ENCODE measurements around the gene CYSRT1.
A peak's percentile ranks its signal among the peaks of the same experiment; 100 is the strongest.

CYSRT1 gene

DNA sequence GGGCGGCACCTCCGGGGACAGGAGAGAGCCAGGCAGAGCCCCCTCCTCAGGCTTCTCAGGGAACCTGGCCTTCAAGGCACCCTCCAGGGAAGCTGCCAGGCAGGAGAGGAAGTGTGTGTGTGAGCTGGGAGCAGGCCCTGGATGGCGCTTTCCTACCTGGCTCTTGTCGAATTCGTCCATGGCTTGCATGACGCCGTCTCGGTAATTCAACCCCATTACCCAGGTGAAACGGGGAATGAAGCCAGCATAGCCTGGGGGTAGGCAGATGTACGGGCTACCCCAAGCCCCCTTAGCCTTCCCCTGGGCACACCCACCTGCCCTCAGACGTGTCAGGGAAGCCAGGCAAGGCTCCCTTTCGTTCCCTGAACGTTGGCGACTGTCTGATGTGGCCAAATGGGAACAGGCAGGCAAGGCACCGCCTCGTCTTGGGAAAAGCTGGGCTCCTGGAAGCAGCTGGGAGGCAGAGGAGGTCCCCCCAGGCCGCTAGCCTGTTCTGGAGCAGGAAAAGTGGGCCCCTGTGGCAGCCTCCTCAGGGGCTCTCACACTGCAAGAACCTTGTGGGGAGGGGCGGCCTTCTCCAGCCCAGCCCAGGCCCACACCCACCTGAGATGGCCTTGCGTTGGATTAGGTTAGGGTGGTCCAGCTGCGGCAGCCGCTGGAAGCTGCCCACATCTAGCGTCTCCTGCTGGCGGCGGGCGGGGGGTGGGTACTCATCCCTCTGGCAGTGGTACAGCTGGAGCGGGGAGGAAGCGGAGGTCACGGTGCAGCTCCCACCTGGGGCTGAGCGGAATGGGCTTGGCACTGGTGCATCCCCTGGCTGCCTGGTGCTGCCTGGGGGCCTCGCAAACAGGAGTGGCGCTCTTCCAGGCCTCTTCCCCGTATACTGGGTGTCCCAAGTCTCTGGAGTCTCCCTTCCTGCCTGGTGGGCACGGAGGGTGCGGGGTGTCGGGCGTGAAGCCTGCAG lies 19.8 kb downstream of the CYSRT1 start:
- Histone ChIP-seq H3K36me3 (ENCODE audit: insufficient read depth, low read length) (peaks cover 23% of the 10 kb centered on the region), H3K4me3 (ENCODE audit: low read length) (no peak overlapping the region), H3K9me3 (ENCODE audit: low read length) (no peaks in the 10 kb centered on the region), H3K27me3 (ENCODE audit: insufficient read depth, low read length) (no peaks in the 10 kb centered on the region), H2AFZ (ENCODE audit: low read depth, low read length) (no peak overlapping the region), H3K4me1 (ENCODE audit: insufficient read depth, low read length) (peaks cover 21% of the 10 kb centered on the region)

DNA sequence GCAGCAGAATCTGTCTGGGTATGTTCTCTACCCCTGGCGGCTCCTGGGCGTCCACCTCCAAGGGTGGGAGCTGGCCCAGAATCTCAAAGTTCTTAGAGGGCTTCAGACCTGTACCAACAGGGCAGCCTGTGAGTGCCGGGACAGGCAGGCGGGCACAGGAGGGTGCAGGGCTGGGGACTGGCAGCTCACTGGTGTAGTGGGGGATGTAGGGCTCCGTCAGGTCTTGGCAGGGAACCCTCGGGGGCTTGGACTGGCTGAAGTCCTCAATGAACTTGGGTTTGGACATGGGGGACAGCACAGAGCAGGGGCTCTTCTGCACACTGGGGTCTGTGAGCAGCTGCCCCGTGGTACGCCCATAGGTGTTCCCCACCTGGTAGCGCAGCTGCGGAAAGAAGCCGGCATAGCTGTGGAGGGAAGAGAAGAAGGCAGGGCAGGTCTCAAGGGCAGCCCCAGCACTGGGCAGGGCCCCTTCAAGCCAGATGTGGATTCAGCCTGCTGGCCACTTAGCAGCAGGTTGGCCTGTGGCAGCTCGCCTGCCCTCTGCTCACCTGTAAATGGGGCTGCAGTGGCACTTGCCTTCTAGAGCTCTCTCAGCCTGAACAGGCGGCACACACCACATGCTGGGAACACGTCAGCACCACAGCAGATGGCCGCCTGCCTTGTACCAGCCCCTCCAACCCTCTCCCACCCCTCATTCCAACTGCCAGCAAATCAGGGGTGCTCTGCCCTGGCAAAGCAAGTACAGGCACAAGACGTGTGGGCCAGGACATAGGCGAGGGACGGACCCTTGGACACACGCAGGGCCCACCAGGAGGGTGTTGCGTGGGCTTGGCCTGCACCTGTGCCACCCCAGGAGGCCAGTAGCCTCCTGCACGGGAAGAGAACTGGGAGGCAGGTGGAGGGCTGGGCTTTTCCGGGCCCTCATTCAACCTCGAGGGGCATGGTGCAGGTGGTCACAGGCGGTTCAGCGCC lies 20.8 kb downstream of the CYSRT1 start:
- peaks cover 24% of the 10 kb centered on the region for H3K4me1 ChIP-seq (ENCODE audit: insufficient read depth, low read length)
- no peak overlapping the region for H3K4me3 ChIP-seq (ENCODE audit: low read length)
- no peaks in the 10 kb centered on the region for H3K27me3 ChIP-seq (ENCODE audit: insufficient read depth, low read length)
- no peaks in the 10 kb centered on the region for H3K9me3 ChIP-seq (ENCODE audit: low read length)
- H2AFZ ChIP-seq (ENCODE audit: low read depth, low read length): no peak overlapping the region
- H3K36me3 ChIP-seq (ENCODE audit: insufficient read depth, low read length): peaks cover 23% of the 10 kb centered on the region

DNA sequence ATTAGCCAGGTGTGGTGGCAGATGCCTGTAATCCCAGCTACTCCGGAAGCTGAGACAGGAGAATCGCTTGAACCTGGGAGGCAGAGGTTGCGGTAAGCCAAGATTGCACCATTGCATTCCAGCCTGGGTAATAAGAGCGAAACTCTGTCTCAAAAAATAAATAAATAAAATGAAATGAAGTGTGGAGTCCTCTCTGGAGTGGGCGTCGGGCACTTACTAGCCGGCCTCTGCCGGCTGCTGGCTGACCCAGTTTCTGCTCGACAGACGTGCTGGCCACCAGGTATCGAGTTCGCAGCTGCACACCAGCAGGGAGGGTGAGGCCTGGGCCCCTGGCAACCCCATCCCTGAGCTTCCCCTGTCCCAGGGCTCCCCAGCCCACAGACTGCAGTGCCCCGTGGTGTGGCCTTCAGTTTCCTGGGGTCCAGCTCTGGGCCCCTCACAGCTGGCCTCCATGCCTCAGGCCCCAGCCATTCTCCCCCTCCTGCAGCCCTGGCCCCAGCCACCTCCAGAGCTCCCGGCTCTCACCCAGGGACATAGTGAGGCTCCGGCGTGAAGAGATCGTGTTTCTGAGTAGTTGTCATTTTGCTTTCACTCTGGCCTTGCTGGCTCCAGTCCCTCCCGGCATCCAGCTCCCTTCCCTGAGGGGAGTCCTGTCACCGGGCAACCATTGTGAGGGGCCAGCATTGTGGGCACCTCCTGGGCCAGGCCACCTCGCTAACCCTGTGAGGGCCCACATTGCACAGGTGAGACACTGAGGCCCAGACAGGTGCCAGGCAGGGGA lies 22.4 kb downstream of the CYSRT1 start:
- Histone ChIP-seq H3K27me3 (ENCODE audit: insufficient read depth, low read length) (no peaks in the 10 kb centered on the region), H3K9me3 (ENCODE audit: low read length) (no peaks in the 10 kb centered on the region), H2AFZ (ENCODE audit: low read depth, low read length) (no peak overlapping the region), H3K4me1 (ENCODE audit: insufficient read depth, low read length) (peaks cover 34% of the 10 kb centered on the region), H3K36me3 (ENCODE audit: insufficient read depth, low read length) (peaks cover 17% of the 10 kb centered on the region), H3K4me3 (ENCODE audit: low read length) (no peak overlapping the region)

DNA sequence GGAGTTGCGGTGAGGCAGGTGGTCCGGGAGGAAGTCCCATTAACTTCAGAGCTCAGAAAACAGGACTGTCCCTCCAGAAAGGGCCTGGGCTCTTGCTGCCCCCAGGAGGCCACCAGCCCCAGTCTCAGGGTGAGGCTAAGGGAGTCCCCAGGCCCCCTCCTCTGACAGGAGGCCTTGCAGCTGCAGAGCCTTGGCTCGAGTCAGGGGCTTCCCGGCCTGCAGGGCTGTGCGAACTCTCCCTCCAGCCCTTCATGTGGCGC lies 22.9 kb downstream of the CYSRT1 start:
- H3K36me3 ChIP-seq (ENCODE audit: insufficient read depth, low read length): peaks cover 11% of the 10 kb centered on the region
- no peak overlapping the region for H2AFZ ChIP-seq (ENCODE audit: low read depth, low read length)
- H3K27me3 ChIP-seq (ENCODE audit: insufficient read depth, low read length): no peaks in the 10 kb centered on the region
- H3K4me1 ChIP-seq (ENCODE audit: insufficient read depth, low read length): peaks cover 29% of the 10 kb centered on the region
- no peak overlapping the region for H3K4me3 ChIP-seq (ENCODE audit: low read length)
- H3K9me3 ChIP-seq (ENCODE audit: low read length): no peaks in the 10 kb centered on the region

DNA sequence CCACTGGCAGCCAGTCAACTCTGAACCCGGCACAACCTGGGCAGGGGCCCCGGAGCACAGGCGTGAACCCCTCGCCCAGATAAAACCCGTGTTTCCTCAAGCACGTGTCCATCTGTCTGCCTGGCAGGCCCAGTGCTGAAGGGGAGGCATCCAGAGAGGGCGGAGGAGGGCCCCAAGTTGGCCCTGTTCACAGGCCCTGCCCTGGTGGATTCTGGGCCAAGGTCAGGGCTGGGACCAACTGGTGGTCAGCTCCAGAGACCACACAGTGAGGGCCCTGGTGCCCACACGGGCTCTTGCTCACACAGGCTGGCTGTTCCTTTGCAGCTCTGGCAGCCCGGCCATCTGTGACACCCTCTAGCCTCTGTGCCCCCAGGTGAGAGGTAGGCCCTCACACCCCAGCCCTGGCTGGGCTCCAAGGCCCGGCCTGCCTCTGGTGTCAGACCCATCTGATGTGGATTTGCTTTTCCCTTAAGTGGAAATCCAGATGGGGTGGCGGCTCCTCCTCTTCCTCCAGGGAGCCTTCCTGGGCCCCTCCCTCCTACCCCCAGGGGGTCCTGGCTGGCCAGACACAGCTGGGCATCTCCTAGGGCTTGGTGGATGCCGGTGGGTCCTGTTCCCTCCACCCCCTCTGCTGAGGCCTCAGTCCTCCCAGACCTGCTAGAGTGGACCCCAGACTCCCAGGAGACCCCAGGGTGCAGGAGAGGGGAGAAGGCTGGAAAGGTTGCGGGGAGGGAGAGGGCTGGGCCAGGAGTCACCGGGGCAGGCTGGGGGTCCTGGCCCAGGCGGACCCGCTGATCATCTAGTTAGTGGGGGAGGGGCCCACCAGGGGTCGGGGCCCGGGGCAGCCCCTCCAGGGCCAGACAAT lies 25.6 kb downstream of the CYSRT1 start:
- no peak overlapping the region for H2AFZ ChIP-seq (ENCODE audit: low read depth, low read length)
- H3K9me3 ChIP-seq (ENCODE audit: low read length): no peaks in the 10 kb centered on the region
- no peaks in the 10 kb centered on the region for H3K27me3 ChIP-seq (ENCODE audit: insufficient read depth, low read length)
- no peak overlapping the region for H3K4me3 ChIP-seq (ENCODE audit: low read length)
- H3K36me3 ChIP-seq (ENCODE audit: insufficient read depth, low read length): no peaks in the 10 kb centered on the region
- H3K4me1 ChIP-seq (ENCODE audit: insufficient read depth, low read length): peaks cover 36% of the 10 kb centered on the region

DNA sequence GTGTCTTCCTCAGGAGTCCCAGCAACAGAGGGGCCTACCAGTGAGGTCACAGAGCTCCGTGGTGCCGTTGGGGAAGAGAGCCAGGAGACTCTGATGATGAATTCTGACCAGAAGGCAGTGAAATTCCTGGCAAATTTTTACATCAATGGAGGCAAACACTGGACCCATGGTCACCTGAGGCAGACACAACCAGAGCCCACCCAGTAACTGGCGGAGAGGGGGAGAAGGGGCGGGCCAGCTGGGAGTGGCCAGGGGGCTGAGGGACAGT lies 26.2 kb downstream of the CYSRT1 start, which contains the start of gene STPG3:
Gene STPG3 (plus strand): TSS at position 93 of the 268 bp plus-strand sequence. CDS start 1 bp downstream, at position 94.
- Histone ChIP-seq H3K9me3 (ENCODE audit: low read length) (no peaks in the 10 kb centered on the region), H3K4me1 (ENCODE audit: insufficient read depth, low read length) (peaks cover 41% of the 10 kb centered on the region), H3K27me3 (ENCODE audit: insufficient read depth, low read length) (no peaks in the 10 kb centered on the region), H2AFZ (ENCODE audit: low read depth, low read length) (no peak within 1 kb of the TSS), H3K4me3 (ENCODE audit: low read length) (no peak within 1 kb of the TSS), H3K36me3 (ENCODE audit: insufficient read depth, low read length) (peaks cover 1% of the 10 kb centered on the region)

DNA sequence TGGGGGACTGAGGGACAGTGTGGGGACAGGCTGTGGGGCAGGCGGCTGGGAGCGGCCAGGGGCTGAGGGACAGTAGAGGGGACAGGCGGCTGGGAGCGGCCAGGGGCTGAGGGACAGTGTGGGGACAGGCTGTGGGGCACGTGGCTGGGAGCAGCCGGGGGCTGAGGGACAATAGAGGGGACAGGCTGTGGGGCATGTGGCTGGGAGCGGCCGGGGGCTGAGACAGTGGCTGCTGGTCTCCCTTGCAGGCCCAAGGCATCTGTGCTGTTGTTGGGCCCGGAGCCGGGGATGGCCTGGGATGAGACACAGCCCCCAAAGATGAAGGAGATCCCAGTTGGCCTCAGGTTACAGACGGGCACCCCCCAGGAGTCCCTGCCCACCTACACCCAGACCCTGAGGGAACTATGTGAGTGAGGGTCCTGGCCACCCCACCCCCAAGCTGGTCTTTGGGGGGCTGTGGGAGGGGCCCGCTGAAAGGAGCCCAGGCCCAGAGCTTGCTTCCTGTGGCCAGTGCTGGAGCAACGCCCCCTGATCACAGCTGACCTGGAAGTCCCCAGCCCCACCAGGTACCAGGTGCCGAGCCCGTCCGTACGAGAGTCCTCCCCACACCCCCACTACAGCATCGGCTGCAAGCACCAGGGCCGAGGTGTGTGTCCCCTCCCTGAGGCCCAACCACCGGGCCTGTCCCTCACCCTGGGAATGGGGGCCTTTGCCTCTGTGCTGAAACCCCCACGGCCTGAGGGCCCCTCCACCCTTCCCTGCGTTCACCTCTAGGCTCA lies 26.7 kb downstream of the CYSRT1 start:
- H3K4me3 ChIP-seq (ENCODE audit: low read length): no peak overlapping the region
- H3K27me3 ChIP-seq (ENCODE audit: insufficient read depth, low read length): no peaks in the 10 kb centered on the region
- H3K4me1 ChIP-seq (ENCODE audit: insufficient read depth, low read length): peaks cover 46% of the 10 kb centered on the region
- no peak overlapping the region for H2AFZ ChIP-seq (ENCODE audit: low read depth, low read length)
- H3K36me3 ChIP-seq (ENCODE audit: insufficient read depth, low read length): peaks cover 6% of the 10 kb centered on the region
- H3K9me3 ChIP-seq (ENCODE audit: low read length): no peaks in the 10 kb centered on the region

DNA sequence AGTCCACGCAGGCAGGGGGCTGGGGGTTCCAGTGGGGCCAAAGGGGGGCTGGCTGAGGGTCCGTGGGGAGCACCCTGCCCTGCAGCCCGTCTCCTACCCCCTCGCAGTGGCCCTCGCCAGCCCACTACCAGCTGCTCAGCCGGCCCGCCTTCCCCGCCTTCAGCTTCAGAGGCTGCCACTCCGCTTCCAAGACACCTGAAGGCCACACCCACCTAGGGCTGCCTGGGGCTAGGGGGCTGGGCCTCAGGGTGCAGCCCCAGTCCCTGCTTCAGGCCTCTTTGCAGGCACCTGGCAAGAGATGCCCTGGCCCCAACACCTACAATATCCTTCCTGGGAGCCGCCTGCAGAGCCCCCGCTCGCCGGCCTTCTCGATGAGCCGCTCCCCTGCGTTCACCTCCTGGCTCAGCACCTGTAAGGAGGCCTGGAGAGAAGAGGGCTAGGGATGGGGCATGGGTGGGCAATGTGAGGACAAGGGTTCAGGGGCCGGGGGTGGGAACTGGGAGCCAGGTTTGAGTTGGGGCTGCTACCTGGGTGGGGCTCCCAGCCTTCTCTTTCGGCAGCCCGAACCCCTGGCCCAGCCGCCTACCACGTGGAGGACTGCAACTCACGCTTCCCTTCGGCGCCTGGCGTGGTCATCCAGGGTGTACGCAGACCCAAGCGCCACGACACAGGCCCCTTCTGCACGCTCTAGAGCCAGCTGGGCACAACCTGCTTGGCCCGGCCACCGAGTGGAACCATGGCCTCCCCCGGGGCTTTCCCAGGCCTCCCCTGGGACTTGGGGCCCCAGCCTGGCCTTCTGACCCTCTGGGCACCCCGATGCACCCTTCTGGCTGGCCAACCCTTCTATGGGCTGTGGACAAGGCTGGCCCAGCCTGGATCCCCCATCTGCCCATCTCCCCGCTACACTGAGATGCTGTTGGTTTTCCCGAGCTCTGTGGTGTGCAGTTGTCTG lies 27.9 kb downstream of the CYSRT1 start:
- peaks cover 9% of the 10 kb centered on the region for H3K36me3 ChIP-seq (ENCODE audit: insufficient read depth, low read length)
- no peak overlapping the region for H2AFZ ChIP-seq (ENCODE audit: low read depth, low read length)
- H3K9me3 ChIP-seq (ENCODE audit: low read length): no peaks in the 10 kb centered on the region
- H3K4me3 ChIP-seq (ENCODE audit: low read length): no peak overlapping the region
- H3K4me1 ChIP-seq (ENCODE audit: insufficient read depth, low read length): peaks cover 41% of the 10 kb centered on the region
- no peaks in the 10 kb centered on the region for H3K27me3 ChIP-seq (ENCODE audit: insufficient read depth, low read length)

DNA sequence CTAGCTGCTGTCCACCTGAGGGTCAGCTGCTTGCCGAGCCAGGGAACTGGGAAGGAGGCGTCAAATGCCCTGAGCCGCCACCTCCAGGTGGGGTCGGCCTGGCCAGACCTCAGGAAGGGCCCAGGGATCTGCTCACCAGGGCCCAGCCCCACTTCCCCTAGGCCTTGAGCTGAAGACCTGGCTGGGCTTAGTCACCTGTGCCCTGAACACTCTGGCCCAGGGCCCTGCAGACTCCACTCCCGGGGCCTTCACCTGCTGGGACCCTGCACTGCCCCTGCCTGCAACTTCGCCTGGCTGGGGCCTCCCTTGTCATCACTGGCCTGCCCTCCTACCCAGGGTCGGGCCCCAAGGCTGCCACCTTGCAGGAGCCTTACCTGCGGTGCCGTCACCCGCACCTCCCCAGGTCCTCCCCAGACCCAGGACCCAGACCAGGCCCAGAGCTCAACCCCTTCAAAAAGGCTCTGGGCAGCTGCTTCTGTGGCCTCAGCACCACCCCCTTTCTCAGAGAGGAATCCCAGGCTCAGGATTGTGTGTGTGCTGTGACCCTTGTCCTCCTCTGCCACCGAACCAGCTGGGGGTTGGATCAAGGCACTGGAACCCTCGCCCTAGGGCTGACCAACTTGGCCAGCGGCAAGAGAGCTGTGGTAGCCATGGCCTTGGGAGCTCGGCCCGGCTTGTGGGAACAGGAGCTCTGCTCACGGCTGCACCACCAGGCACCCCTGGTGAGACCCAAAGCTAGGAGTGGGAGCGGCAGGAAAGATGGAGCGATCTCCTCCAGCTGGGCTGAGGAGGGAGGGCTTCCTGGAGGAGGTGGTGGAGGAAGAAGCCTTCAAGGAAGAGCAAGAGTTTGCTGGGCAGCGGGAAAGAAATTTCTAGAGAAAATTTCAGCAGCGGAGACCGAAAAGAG lies 29.0 kb downstream of the CYSRT1 start:
- Histone ChIP-seq H3K4me1 (ENCODE audit: insufficient read depth, low read length) (peaks cover 40% of the 10 kb centered on the region), H3K4me3 (ENCODE audit: low read length) (peak overlapping the region; percentile 93), H3K27me3 (ENCODE audit: insufficient read depth, low read length) (no peaks in the 10 kb centered on the region), H3K36me3 (ENCODE audit: insufficient read depth, low read length) (peaks cover 15% of the 10 kb centered on the region), H2AFZ (ENCODE audit: low read depth, low read length) (peak overlapping the region; percentile 52), H3K9me3 (ENCODE audit: low read length) (no peaks in the 10 kb centered on the region)

DNA sequence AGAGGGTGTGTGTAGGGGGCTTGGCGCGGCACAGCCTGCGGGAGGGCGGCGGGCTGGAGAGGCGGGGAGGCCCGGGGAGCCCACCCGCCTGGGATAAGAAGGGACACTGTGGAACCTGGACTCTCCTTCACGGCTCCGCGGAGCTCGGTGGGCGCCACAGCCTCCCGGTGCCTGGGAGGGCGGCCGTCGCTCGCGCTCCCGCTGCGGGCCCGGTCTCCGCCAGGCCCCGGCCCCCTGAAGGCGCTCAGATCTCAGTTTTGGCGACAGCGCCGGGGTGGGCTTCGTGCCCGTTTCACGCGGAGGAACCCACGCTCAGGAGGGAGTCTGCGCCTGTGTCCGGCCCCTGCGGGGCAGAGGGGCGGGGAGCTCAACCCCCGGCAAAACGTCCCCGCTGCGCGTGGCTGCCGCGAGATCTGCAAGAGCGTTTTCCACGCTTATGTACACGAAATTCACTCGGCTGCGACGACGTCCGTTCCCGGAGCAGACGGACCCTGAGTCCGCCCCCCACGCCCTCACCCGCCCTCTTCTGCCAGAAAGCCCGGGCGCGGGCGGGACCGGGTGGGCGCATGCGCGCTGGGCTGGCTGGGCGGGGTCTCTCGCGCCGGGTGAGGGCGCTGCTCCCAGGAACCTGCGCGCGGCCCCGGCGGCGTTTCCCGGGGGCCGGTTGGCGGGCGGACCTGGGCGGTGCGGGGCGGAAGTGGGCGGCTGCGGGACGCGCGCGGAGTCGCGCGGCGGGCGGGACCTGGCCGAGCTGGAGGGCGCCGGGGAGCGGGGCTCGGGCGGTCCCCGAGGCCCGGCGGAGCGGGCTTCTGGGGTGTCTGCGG lies 29.9 kb downstream of the CYSRT1 start, which contains the start of gene NELFB:
Gene NELFB (plus strand): TSS at position 704 of the 824 bp plus-strand sequence.
- H3K27me3 ChIP-seq (ENCODE audit: insufficient read depth, low read length): no peaks in the 10 kb centered on the region
- peaks cover 40% of the 10 kb centered on the region for H3K4me1 ChIP-seq (ENCODE audit: insufficient read depth, low read length)
- peaks cover 20% of the 10 kb centered on the region for H3K36me3 ChIP-seq (ENCODE audit: insufficient read depth, low read length)
- no peaks in the 10 kb centered on the region for H3K9me3 ChIP-seq (ENCODE audit: low read length)
- peak within 1 kb of the TSS; percentile 52 for H2AFZ ChIP-seq (ENCODE audit: low read depth, low read length)
- H3K4me3 ChIP-seq (ENCODE audit: low read length): peak within 1 kb of the TSS; percentile 93
